ENCODE data around the gene EME1.
"Not testable (repeated sequence)": the region's sequence is repeated elsewhere in the genome, so short reads cannot be mapped to it uniquely, and the experiment has no call there.

EME1 gene

DNA sequence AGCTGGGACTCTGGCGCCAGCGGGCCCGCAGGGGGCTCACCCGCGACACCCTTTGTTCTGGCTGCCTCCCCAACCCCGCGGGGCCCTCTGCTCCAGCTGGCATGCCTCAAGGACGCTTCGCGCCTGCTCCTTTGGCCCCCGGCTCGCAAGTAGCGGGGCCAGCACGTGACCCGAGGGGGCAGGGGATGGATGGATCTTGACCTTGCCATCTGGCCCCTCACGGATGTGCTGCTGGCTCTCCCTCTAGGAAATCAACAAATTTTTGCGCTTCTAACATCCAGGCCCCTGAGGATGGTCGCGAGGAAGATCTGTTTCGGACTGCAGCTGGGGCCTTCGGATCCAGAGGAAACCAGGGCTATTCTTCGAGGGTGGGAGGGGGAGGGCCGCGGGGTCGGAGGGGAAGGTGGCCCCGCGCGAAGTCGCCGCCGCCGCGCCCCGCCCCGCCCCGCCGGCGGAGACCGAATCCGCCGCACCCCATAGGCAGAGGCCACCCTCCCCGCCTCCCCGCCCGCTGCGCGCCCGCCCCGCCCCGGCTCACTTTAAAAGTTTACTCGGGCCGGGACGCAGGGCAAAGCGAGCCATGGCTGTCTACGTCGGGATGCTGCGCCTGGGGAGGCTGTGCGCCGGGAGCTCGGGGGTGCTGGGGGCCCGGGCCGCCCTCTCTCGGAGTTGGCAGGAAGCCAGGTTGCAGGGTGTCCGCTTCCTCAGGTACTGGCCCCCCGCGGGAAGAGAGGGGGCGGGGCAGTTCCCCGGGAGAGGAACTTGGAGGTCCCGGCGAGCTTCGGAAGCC lies 52.8 kb downstream of the EME1 start, which contains the start of gene ACSF2:
Gene ACSF2 (plus strand): TSS at position 537 of the 790 bp plus-strand sequence. CDS start 44 bp downstream, at position 581.
- H3K27me3 ChIP-seq (ENCODE audit: control insufficient read depth, insufficient read depth, low read length): peaks cover 15% of the 10 kb centered on the region
- H3K4me1 ChIP-seq (ENCODE audit: control insufficient read depth, low read depth, low read length): peaks cover 7% of the 10 kb centered on the region
- H3K36me3 ChIP-seq (ENCODE audit: control insufficient read depth, low read depth, low read length): no peaks in the 10 kb centered on the region
- H3K27ac ChIP-seq (ENCODE audit: low read length): no peak within 1 kb of the TSS
- H3K9me3 ChIP-seq (ENCODE audit: control insufficient read depth, low read depth, low read length): no peaks in the 10 kb centered on the region
- no peak within 1 kb of the TSS for H3K9ac ChIP-seq (ENCODE audit: low read length)
- H3K4me3 ChIP-seq (ENCODE audit: low read length): peak within 1 kb of the TSS; percentile 63

DNA sequence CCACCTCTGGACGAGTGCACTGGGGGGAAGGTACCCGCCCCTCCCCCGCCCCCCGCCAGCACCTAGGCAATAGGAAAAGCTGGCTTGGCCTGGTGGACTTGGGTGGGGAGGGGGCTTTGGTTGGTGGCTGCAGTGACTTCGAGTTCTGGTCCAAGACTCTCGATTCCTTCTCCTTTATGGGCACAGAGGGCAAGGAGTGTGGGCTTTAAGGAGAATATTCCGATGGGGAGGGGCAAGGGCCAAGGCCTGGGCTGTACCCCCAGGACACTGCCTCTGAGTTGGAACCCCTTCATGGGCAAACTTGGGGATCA lies 53.4 kb downstream of the EME1 start:
- peak overlapping the region; percentile 63 for H3K4me3 ChIP-seq (ENCODE audit: low read length)
- H3K9me3 ChIP-seq (ENCODE audit: control insufficient read depth, low read depth, low read length): no peaks in the 10 kb centered on the region
- peaks cover 7% of the 10 kb centered on the region for H3K4me1 ChIP-seq (ENCODE audit: control insufficient read depth, low read depth, low read length)
- H3K27me3 ChIP-seq (ENCODE audit: control insufficient read depth, insufficient read depth, low read length): peaks cover 15% of the 10 kb centered on the region
- no peak overlapping the region for H3K27ac ChIP-seq (ENCODE audit: low read length)
- no peak overlapping the region for H3K9ac ChIP-seq (ENCODE audit: low read length)
- no peaks in the 10 kb centered on the region for H3K36me3 ChIP-seq (ENCODE audit: control insufficient read depth, low read depth, low read length)

DNA sequence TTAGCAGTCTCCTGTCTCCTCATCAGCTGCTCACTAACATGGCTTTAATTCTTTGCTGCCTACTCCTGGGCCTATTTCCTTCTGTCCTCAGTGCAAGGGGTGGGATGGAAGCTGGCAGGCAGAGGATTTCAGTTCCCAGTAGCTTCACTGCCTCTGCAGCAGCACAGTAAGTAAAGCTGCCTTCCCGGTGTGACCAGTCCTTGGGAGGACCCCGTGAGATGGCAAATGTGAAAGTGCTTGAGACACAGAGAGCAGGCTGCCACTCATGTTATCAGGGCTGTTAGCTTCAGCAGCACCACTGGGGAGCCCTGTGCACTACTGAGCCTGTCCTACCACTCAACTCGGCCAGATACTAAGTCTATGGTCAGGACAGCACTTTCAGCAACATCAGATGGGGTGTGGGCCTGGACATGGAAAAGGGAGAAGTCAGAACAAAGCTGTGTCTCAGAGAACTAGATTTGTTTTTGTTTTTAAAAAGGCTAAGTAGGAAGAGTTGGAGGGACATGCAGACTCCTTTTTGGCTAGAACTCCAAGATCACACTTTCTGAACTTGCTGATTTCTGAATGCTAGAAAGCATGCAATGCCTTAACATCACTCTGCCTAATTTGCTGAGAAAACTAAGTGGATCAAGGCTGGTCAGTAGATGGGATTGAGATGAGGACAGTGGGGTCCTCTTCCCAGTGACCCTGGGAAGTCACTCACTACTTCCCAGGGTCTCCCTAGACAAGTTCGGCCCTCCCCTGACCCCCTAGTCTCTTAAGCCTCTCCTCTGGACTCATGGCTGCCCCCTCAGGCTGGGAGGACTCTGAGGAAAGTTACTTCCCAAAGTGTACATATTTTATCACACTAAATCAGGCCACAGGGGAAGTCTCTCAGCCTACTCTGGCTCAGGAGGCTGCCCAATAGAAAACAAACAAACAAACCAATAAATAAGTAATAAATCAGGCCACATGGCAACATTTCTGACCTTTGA lies 54.1 kb downstream of the EME1 start:
- Histone ChIP-seq H3K36me3 (ENCODE audit: control insufficient read depth, low read depth, low read length) (no peaks in the 10 kb centered on the region), H3K9ac (ENCODE audit: low read length) (no peak overlapping the region), H3K4me1 (ENCODE audit: control insufficient read depth, low read depth, low read length) (peaks cover 7% of the 10 kb centered on the region), H3K9me3 (ENCODE audit: control insufficient read depth, low read depth, low read length) (no peaks in the 10 kb centered on the region), H3K4me3 (ENCODE audit: low read length) (peak overlapping the region; percentile 63), H3K27me3 (ENCODE audit: control insufficient read depth, insufficient read depth, low read length) (peaks cover 15% of the 10 kb centered on the region), H3K27ac (ENCODE audit: low read length) (no peak overlapping the region)

DNA sequence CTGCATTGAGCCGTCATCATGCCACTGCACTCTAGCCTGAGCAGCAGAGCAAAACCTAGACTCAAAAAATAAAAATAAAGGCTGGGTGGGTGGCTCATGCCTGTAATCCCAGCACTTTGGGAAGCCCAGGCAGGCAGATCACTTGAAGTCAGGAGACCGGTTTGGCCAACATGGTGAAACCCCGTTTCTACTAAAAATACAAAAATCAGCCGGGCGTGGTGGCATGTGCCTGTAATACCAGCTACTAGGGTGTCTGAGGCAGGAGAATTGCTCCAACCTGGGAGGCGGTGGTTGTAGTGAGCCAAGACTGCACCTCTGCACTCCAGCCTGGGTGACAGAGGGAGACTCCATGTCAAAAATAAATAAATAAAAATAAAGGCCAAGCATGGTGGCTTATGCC lies 55.1 kb downstream of the EME1 start:
- H3K9me3 ChIP-seq (ENCODE audit: control insufficient read depth, low read depth, low read length); H3K4me3 ChIP-seq (ENCODE audit: low read length); H3K9ac ChIP-seq (ENCODE audit: low read length); H3K27ac ChIP-seq (ENCODE audit: low read length); H3K36me3 ChIP-seq (ENCODE audit: control insufficient read depth, low read depth, low read length); H3K4me1 ChIP-seq (ENCODE audit: control insufficient read depth, low read depth, low read length): not testable (repeated sequence)
- H3K27me3 ChIP-seq (ENCODE audit: control insufficient read depth, insufficient read depth, low read length): peaks cover 15% of the 10 kb centered on the region

DNA sequence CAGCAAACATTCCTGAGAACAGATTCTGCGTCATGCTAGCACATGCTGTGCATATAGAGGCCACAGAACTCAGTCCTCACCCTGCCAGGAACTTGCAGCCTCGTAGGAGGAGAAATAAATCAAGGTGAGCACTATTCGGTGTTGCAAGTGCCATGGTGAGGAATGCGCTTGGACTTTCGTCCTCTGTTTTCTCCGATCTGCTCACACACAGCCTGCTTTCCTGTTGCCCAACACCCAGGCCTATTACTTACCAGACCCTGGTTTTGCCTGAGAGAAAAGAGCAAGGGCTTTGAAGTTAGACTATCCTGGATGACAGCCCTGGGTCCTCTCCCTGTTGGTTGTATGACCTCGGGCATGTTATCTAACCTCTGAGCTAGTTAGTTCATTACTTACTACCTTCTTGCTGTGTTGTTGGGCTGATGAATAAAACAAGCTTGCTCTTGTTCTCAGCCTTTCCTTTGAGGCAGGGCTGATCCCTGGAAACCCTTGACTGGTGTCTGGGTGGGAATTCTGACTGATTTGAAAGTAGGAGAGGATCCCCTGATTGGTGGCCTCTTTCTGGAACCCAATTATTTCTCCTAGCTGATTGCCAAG lies 55.9 kb downstream of the EME1 start:
- Histone ChIP-seq H3K9me3 (ENCODE audit: control insufficient read depth, low read depth, low read length) (no peaks in the 10 kb centered on the region), H3K27ac (ENCODE audit: low read length) (no peak overlapping the region), H3K4me1 (ENCODE audit: control insufficient read depth, low read depth, low read length) (peaks cover 7% of the 10 kb centered on the region), H3K4me3 (ENCODE audit: low read length) (no peak overlapping the region), H3K9ac (ENCODE audit: low read length) (no peak overlapping the region), H3K27me3 (ENCODE audit: control insufficient read depth, insufficient read depth, low read length) (peaks cover 15% of the 10 kb centered on the region), H3K36me3 (ENCODE audit: control insufficient read depth, low read depth, low read length) (no peaks in the 10 kb centered on the region)

DNA sequence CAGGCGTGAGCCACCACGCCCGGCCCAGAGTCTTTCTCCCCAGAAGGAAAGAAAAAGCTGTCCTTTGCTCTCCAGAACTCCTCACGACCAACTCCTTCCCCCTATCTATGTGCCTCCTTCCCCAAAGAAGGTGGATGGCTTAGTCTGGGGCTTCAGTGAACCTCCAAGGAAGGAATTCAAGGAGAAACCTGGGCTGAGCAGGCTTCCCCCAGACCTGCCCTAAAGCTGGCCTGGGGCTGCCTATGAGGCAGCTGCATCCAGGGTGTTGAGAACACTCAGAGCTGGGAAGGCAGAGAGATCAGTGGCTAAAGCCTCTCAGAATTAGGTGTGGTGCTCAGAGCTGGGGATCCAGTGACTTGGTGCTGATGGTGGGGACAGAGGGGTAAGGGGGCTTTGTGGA lies 56.8 kb downstream of the EME1 start:
- peaks cover 10% of the 10 kb centered on the region for H3K27me3 ChIP-seq (ENCODE audit: control insufficient read depth, insufficient read depth, low read length)
- H3K4me1 ChIP-seq (ENCODE audit: control insufficient read depth, low read depth, low read length): peaks cover 7% of the 10 kb centered on the region
- H3K9ac ChIP-seq (ENCODE audit: low read length): no peak overlapping the region
- no peak overlapping the region for H3K4me3 ChIP-seq (ENCODE audit: low read length)
- no peaks in the 10 kb centered on the region for H3K36me3 ChIP-seq (ENCODE audit: control insufficient read depth, low read depth, low read length)
- H3K27ac ChIP-seq (ENCODE audit: low read length): no peak overlapping the region
- no peaks in the 10 kb centered on the region for H3K9me3 ChIP-seq (ENCODE audit: control insufficient read depth, low read depth, low read length)

Data from iPS-18a (cell line).